ENCODE measurements around the gene EXOC8. TPM values are rescaled to one million over a fixed set of nuclear protein-coding genes. Genes with fewer than 3 reads are reported as not detected.

EXOC8 gene
- total RNA-seq, 1 experiment from 2014 or later, result 12.7 TPM

DNA sequence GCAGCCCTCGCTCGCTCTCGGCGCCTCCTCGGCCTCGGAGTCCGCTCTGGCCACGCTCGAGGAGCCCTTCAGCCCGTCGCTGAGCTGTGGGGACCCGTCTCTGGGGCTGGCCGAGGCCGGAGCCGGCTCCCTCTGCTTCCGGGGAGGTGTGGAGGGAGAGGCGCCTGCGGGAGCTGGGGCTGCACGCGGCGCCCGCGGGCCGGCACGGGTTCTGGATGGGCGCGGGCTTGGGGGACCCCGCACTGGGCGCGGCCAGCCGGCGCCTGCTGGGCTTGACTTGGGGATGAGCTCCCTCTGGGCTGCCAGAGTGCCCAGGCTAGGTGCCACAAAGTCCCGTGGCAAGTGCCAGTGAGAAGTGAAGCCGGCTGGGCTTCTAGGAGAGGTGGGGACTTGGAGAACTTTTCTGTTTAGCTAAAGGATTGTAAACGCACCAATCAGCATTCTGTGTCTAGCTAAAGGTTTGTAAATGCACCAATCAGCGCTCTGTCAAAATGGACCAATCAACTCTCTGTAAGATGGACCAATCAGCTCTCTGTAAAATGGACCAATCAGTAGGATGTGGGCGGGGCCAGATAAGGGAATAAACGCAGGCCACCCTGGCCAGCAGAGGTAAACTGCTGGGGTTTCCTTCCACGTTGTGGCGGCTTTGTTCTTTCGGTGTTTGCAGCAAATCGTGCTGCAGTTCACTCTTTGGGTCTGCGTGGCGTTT lies 20.2 kb downstream of the EXOC8 start:
- TF ChIP-seq, protein P1, sequence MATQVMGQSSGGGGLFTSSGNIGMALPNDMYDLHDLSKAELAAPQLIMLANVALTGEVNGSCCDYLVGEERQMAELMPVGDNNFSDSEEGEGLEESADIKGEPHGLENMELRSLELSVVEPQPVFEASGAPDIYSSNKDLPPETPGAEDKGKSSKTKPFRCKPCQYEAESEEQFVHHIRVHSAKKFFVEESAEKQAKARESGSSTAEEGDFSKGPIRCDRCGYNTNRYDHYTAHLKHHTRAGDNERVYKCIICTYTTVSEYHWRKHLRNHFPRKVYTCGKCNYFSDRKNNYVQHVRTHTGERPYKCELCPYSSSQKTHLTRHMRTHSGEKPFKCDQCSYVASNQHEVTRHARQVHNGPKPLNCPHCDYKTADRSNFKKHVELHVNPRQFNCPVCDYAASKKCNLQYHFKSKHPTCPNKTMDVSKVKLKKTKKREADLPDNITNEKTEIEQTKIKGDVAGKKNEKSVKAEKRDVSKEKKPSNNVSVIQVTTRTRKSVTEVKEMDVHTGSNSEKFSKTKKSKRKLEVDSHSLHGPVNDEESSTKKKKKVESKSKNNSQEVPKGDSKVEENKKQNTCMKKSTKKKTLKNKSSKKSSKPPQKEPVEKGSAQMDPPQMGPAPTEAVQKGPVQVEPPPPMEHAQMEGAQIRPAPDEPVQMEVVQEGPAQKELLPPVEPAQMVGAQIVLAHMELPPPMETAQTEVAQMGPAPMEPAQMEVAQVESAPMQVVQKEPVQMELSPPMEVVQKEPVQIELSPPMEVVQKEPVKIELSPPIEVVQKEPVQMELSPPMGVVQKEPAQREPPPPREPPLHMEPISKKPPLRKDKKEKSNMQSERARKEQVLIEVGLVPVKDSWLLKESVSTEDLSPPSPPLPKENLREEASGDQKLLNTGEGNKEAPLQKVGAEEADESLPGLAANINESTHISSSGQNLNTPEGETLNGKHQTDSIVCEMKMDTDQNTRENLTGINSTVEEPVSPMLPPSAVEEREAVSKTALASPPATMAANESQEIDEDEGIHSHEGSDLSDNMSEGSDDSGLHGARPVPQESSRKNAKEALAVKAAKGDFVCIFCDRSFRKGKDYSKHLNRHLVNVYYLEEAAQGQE (IDR thresholded peaks at IDR 0.05; ENCODE audit: low read depth), result no peak
- TF ChIP-seq CBX3 (IDR thresholded peaks at IDR 0.05; ENCODE audit: low read depth) (no peak), TCF7L2 (IDR thresholded peaks at IDR 0.05; ENCODE audit: borderline replicate concordance, extremely low read depth, insufficient read depth, insufficient read length) (no peak), FOSL1 (IDR thresholded peaks at IDR 0.05; ENCODE audit: low read depth) (no peak), POLR2AphosphoS5 (IDR thresholded peaks at IDR 0.05; ENCODE audit: low read depth, low read length) (no peak), EZH2 (IDR thresholded peaks at IDR 0.05) (no peak), SRF (IDR thresholded peaks at IDR 0.05; ENCODE audit: low read depth) (no peak), EGR1 (IDR thresholded peaks at IDR 0.05; ENCODE audit: low read depth) (no peak), RAD21 (IDR thresholded peaks at IDR 0.05; ENCODE audit: low read depth) (no peak), CEBPB (IDR thresholded peaks at IDR 0.05; ENCODE audit: low read depth) (no peak), ZFX (IDR thresholded peaks at IDR 0.05) (no peak), YY1 (IDR thresholded peaks at IDR 0.05; ENCODE audit: extremely low read depth, insufficient replicate concordance, low read depth, low read length) (no peak), EZH2phosphoT487 (IDR thresholded peaks at IDR 0.05; ENCODE audit: borderline replicate concordance) (no peak), ZNF274 (IDR thresholded peaks at IDR 0.05; ENCODE audit: low read depth, low read length) (no peak), SIN3A (IDR thresholded peaks at IDR 0.05; ENCODE audit: low read depth) (no peak), JUND (IDR thresholded peaks at IDR 0.05) (no peak)
- TF ChIP-seq, protein P2, sequence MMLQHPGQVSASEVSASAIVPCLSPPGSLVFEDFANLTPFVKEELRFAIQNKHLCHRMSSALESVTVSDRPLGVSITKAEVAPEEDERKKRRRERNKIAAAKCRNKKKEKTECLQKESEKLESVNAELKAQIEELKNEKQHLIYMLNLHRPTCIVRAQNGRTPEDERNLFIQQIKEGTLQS (IDR thresholded peaks at IDR 0.05), result no peak
- TF ChIP-seq, protein P3, sequence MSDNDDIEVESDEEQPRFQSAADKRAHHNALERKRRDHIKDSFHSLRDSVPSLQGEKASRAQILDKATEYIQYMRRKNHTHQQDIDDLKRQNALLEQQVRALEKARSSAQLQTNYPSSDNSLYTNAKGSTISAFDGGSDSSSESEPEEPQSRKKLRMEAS (IDR thresholded peaks at IDR 0.05), result no peak
- TF ChIP-seq, protein P4, sequence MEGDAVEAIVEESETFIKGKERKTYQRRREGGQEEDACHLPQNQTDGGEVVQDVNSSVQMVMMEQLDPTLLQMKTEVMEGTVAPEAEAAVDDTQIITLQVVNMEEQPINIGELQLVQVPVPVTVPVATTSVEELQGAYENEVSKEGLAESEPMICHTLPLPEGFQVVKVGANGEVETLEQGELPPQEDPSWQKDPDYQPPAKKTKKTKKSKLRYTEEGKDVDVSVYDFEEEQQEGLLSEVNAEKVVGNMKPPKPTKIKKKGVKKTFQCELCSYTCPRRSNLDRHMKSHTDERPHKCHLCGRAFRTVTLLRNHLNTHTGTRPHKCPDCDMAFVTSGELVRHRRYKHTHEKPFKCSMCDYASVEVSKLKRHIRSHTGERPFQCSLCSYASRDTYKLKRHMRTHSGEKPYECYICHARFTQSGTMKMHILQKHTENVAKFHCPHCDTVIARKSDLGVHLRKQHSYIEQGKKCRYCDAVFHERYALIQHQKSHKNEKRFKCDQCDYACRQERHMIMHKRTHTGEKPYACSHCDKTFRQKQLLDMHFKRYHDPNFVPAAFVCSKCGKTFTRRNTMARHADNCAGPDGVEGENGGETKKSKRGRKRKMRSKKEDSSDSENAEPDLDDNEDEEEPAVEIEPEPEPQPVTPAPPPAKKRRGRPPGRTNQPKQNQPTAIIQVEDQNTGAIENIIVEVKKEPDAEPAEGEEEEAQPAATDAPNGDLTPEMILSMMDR (IDR thresholded peaks at IDR 0.05 in 2 of 3, conservative IDR thresholded peaks at IDR 0.05 in 1 of 3; ENCODE audit: borderline replicate concordance in 1 of 3, insufficient read depth in 1 of 3, low read depth in 2 of 3, low read length in 2 of 3), result no peak
- BruUV-seq (replicated peaks), result no TSS peak
- Histone ChIP-seq H3K9me3 (ENCODE audit: control insufficient read depth in 1 of 2, insufficient read depth in 1 of 2, low read depth in 1 of 2, low read length in 2 of 2) (no peaks in the 10 kb centered on the region), H2AFZ (ENCODE audit: low read depth, low read length, poor library complexity, severe bottlenecking) (no peak overlapping the region), H3K36me3 (ENCODE audit: control insufficient read depth in 1 of 2, insufficient read depth in 2 of 2, low read length in 2 of 2) (no peaks in the 10 kb centered on the region), H3K9ac (ENCODE audit: low read length) (no peak overlapping the region), H3K27ac (ENCODE audit: low read depth, low read length) (no peak overlapping the region), H3K79me2 (ENCODE audit: insufficient read depth, low read length) (no peaks in the 10 kb centered on the region), H4K20me1 (ENCODE audit: insufficient read depth) (no peaks in the 10 kb centered on the region), H3K4me3 (replicated peaks in 1 of 2; ENCODE audit: low read depth in 1 of 2, low read length in 2 of 2) (no peak overlapping the region), H3K4me2 (ENCODE audit: low read length) (no peak overlapping the region), H3K9me2 (ENCODE audit: insufficient read depth) (no peaks in the 10 kb centered on the region), H3K27me3 (ENCODE audit: insufficient read depth, low read length) (no peaks in the 10 kb centered on the region), H3K4me1 (ENCODE audit: control insufficient read depth in 1 of 2, insufficient read depth in 2 of 2, low read length in 2 of 2) (peaks cover 0 to 3% of the 10 kb centered on the region in 2 experiments; a peak in 2 of 4 replicates)
- ATAC-seq (no peak), DNase-seq (ENCODE audit: low read depth, low spot score) (no peak)
- CTCF ChIA-PET, result interaction anchor here (1.6 kb wide), 1 partner anchor 288 kb away, joined by 3 read pairs; no protein-coding TSS in a partner anchor
- RAD21 ChIA-PET (ENCODE audit: low non-redundant PET in 1 of 2, low total read pairs in 2 of 2, uncharacterized antibody in 2 of 2, unreplicated experiment in 2 of 2), result interaction anchor here in 1 of 2 experiments (0.6 kb wide), 1 partner anchor 46 kb away, joined by 3 read pairs; no protein-coding TSS in a partner anchor
- intact Hi-C loops (cut with micrococcal nuclease), result no loop called here
- POLR2A ChIA-PET, result no interaction called here

All from HCT116 (cell line).